HG03460 (cell line): ENCODE data around the gene TPSD1.
"Not testable (repeated sequence)": the region's sequence is repeated elsewhere in the genome, so short reads cannot be mapped to it uniquely, and the experiment has no call there.

Source experiments
- ATAC-seq: cut with Tn5 transposase; IDR thresholded peaks from one replicate; pipeline ENCODE4 v1.9.1; 2021; ENCODE audit not compliant: unreplicated experiment

Gene TPSD1

GRCh38 chr16:1220841-1221627 lies 34.8 kb upstream of the TPSD1 start:
- no peak for ATAC-seq

DNA sequence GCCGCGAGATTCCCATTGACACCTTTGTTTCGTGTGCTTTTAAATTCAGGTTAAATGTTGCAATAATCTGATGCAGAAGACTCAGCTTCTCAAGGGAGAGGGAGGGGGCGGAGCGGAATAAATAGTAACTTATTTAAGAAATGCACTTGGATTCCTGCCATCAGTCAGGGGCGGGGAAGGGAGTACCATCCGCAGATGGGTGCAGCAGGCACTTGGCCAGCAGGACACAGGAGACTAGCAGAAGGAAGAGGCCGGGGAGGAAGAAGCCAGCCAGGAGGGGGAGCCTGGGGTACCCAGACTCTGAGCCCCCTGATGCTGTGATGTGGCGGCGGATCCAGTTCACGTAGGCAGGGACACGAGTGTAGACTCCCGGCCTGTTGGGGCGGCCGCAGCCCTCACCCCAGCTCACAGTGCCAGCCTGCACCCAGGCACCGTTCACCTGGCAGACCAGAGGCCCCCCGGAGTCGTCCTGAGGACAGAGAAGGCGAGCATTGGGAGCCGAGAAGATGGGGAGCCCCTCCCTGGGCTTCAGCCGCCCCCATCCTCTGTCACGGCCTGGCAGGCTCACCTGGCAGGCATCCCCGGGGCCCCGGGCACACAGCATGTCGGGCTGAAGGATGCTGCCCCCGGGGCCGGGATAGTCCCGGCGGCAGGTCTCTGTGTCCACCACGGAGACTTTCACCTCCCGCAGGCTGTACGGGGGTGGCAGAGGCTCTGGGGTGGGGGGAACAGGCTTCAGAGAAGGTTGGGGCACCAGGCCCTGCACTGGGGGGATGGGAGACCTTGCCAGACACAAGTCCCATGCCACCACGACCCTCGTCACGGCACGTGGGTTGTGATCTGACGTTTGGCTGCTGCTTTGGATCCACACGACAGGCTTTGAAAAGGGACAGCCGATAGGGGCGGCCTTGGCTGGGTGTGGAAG lies 34.0 kb upstream of the TPSD1 start:
- no peak for ATAC-seq

DNA sequence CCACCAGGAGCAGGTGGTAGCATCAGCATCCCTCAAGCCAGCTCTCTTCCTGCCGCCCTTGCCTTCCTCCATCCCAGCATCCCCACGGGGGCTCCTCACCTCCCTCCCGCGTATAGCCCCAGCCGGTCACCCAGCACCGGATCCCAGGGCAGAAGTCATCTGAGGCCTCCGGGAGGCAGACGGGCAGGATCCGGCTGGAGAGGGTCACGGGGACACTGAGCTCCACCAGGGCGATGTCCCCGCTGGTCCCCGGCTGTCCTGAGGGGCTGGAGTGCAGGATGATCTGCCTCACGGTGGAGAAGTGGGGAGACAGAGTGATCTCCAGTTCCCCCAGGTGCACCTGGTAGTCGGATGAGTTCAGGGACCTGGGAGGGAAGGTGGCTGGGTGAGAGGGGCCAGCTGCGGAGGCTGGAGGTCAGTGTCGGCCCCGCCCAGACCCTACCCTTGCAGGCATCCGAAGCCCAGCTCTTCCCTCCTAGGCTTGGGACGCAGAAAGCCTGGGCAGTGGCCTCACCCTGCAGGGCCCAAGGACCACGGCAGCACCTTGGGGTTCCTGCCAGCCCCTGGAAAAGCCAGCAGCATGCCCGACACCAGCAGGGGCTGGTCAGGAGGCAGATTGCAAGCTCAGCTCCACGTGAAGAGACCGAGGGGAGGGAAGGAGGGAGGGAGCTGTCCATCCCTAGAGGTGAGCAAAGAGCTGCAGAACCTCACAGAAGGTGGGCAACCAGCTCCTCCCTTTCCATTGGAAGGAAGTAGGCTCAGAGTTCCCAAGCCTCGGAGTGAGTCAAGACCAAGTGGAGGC lies 33.1 kb upstream of the TPSD1 start:
- ATAC-seq: no peak

GRCh38 chr16:1223355-1224214 lies 32.3 kb upstream of the TPSD1 start:
- ATAC-seq: no peak

DNA sequence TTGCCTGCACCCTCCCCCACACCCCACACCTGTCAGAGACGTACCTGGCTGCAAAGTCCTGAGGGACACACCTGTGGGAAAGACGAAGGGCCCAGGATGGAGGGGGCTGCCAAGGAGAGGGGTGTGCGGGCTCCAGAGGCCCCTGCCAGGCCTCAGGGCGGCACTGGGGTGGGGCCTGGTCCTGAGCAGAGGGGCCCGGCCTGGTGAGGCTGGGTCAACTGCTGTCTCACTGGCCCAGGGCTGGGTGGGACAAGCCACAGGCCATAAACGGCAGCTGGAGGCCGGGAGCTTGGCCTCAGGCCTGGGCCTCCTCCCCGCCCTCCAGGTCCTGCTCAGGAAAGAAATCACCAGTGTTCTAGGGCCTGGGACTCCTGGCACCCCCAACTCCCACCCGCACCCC lies 31.3 kb upstream of the TPSD1 start:
- no peak for ATAC-seq

GRCh38 chr16:1225051-1225451 lies 30.8 kb upstream of the TPSD1 start, which contains the start of gene TPSG1:
TSS of gene TPSG1 (minus strand) at chr16:1225268. CDS start at chr16:1225252, 16 bp downstream.
- no peak for ATAC-seq

GRCh38 chr16:1225728-1226311 lies 30.0 kb upstream of the TPSD1 start:
- ATAC-seq: not testable (repeated sequence)

- not testable (repeated sequence) for ATAC-seq
Measured at GRCh38 chr16:1226692-1227091, 29.2 kb upstream of the TPSD1 start.

DNA sequence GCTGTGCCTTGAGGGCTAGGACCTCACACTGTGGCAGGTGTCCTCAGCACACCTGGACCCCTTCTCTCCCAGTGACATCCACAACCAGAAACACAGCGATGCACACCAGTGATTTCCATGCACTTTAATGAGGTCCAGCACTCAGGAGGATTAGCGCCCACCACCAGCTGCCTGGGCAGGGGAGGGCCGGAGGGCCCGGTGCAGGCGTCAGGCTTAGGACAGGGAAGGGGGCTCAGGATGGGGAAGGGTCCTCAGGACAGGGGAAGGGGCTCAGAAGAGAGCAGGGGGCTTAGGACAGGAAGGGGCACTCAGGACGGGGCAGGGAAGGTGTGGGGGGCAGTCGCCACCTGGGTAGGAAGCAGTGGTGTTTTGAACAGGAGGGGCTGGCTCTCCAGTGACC lies 27.6 kb upstream of the TPSD1 start:
- ATAC-seq: not testable (repeated sequence)

- not testable (repeated sequence) for ATAC-seq
Measured at GRCh38 chr16:1229476-1229875, 26.4 kb upstream of the TPSD1 start.

DNA sequence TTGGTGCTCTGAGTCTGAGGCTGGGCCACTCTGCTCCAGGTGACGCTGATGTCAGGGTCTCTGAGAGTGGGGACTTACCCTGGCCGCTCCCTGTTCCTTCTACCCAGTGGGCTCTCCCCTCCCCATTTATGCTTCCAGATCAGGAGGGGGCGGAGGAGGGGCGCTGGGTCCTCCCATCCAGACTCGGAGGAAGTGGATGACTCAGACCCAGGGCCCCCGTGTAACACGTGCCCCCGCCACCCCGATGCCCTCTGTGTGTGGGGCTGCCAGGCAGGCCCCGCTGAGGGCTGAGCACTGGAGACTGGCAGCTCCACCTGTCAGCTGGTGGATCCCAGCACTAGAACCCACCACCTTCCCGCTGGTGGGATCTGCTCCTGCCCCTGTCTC lies 25.8 kb upstream of the TPSD1 start, which contains the start of gene TPSB2:
Gene TPSB2, minus strand, starts transcription at position 101 of the 387 bp plus-strand sequence. CDS start 233 bp downstream, outside the sequence.
- not testable (repeated sequence) for ATAC-seq

- ATAC-seq: not testable (repeated sequence)
Measured at GRCh38 chr16:1230471-1231212, 25.2 kb upstream of the TPSD1 start.

DNA sequence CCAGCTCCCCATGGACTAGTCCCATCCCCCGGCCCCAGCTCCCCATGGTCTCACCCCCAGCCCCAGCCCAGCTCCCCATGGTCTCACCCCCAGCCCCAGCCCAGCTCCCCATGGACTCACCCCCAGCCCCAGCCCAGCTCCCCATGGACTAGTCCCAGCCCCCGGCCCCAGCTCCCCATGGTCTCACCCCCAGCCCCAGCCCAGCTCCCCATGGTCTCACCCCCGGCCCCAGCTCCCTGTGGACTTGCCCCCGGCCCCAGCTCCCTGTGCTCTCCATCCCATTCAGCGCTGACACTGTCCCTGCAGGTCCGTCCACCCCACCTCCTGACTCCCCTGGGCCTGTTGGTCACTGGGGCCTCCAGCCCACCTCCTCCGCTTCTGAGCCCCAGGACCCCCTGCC lies 24.6 kb upstream of the TPSD1 start:
- not testable (repeated sequence) for ATAC-seq

- ATAC-seq: not testable (repeated sequence)
Measured at GRCh38 chr16:1232049-1232748, 23.7 kb upstream of the TPSD1 start.

DNA sequence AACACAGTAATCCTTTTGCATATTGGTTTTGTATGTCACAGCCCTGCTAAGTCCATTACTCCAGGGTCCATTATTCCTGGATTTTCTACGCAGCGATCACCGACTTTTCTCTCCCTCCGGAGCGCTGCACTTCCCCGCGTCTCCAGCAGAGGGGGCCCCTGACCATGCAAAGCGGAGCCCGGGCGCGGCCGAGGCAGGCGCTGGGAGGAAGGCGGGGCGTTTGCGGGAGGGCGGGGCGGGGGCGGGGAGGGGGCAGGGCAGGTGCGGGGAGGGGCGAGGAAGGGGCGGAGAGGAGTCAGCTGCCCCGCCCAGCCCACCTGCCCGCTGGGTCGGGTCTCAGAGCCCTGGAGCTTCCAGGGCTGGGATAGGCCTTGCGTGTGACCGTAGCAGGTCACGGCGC lies 19.2 kb upstream of the TPSD1 start:
- not testable (repeated sequence) for ATAC-seq

DNA sequence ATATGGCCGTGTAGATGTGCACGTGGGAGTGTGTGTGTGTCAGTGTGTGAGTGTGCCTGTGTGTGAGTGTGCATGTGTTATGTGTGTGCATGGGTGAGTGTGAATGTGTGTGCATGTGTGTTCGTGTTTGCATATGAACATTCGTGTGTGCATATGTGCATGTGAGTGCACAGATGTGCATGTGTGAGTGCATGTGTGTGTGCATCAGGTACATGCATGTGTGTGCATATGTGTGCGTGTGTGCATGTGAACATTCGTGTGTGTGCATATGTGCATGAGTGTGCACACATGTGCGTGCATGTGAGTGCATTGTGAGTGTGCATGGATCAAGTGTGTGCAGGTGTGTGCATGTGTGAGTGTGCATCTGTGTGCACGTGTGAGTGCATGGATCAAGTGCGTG lies 17.9 kb upstream of the TPSD1 start:
- ATAC-seq: no peak

DNA sequence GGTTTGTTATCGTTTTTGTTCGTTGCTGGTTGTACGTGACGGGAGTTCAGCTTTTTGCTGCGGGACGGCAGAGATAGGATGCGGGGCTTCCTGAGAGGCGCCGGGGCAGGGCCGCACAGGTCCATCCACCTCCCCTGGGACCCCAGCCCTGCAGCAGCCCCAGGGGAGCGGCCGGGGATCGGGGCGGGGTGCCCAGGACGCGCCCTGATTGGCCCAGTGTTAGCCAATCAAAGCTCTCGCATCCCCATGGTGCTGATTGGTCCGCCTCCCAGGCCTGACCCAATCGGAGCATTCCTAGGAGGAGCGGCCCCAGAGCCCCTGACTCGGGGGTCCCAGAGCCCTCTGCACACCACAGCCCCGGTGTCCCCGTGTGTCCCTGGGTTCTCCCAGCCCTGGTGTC lies 17.0 kb upstream of the TPSD1 start:
- ATAC-seq: not testable (repeated sequence)

GRCh38 chr16:1239575-1239974 lies 16.3 kb upstream of the TPSD1 start:
- not testable (repeated sequence) for ATAC-seq
